MM.1S (cell line): ENCODE measurements around the gene PMF1.

Source experiments
- EZH2 ChIP-seq: fragments of 300-600 bp; sonication (generic); optimal IDR thresholded peaks from 2 replicates; pipeline ENCODE3; 2017; ENCODE audit warnings: low read depth, mild to moderate bottlenecking, antibody characterized with exemption, low read length, mixed read lengths
- EZH2phosphoT487 ChIP-seq: fragments of 300-600 bp; sonication (generic); IDR thresholded peaks from 2 replicates; pipeline ENCODE4 v1.6.1; 2018; ENCODE audit warnings: antibody characterized with exemption, low read length
- TF ChIP-seq, protein P1 (sequence below): fragments of 300-600 bp; sonication (generic); IDR thresholded peaks from 2 replicates; pipeline ENCODE4 v1.5.1; 2016; ENCODE audit warnings: antibody characterized with exemption, low read length, mixed read lengths

GRCh38 chr1:156221986-156222692 is 9.3 kb downstream of the PMF1 start:
- TF ChIP-seq, protein P1, sequence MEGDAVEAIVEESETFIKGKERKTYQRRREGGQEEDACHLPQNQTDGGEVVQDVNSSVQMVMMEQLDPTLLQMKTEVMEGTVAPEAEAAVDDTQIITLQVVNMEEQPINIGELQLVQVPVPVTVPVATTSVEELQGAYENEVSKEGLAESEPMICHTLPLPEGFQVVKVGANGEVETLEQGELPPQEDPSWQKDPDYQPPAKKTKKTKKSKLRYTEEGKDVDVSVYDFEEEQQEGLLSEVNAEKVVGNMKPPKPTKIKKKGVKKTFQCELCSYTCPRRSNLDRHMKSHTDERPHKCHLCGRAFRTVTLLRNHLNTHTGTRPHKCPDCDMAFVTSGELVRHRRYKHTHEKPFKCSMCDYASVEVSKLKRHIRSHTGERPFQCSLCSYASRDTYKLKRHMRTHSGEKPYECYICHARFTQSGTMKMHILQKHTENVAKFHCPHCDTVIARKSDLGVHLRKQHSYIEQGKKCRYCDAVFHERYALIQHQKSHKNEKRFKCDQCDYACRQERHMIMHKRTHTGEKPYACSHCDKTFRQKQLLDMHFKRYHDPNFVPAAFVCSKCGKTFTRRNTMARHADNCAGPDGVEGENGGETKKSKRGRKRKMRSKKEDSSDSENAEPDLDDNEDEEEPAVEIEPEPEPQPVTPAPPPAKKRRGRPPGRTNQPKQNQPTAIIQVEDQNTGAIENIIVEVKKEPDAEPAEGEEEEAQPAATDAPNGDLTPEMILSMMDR = no peak
- TF ChIP-seq EZH2 (no peak), EZH2phosphoT487 (no peak)
